ENCODE results near the gene ALDH7A1. TPM values are rescaled to one million over a fixed set of nuclear protein-coding genes. Genes with fewer than 3 reads are reported as not detected.

Gene ALDH7A1
- total RNA-seq, 1 donor from 2014 or later: 30.5 TPM

GRCh38 chr5:126579716-126580115 is 15.3 kb downstream of the ALDH7A1 start:
- no peak for TF ChIP-seq CTCF (IDR thresholded peaks at IDR 0.05; ENCODE audit: borderline replicate concordance)
- intact Hi-C loops (cut with micrococcal nuclease): no loop called here
- no peak overlapping the region for H3K27ac ChIP-seq (replicated peaks)

GRCh38 chr5:126577415-126577814 is 17.6 kb downstream of the ALDH7A1 start:
- no peak overlapping the region for H3K27ac ChIP-seq (replicated peaks)
- H3K4me1 ChIP-seq: no peaks in the 10 kb centered on the region
- peaks cover 88% of the 10 kb centered on the region for H3K36me3 ChIP-seq
- H3K27me3 ChIP-seq (ENCODE audit: low read depth): no peaks in the 10 kb centered on the region
- intact Hi-C loops (cut with micrococcal nuclease): no loop called here
- no peak for TF ChIP-seq CTCF (IDR thresholded peaks at IDR 0.05; ENCODE audit: borderline replicate concordance)
- DNase-seq: no peak
- no peak overlapping the region for H3K4me3 ChIP-seq
- H3K9me3 ChIP-seq (replicated peaks): no peaks in the 10 kb centered on the region

More at GRCh38 chr5:126579716-126580115, 15.3 kb downstream of the ALDH7A1 start:
- H3K27me3 ChIP-seq (ENCODE audit: low read depth): no peaks in the 10 kb centered on the region
- H3K36me3 ChIP-seq: peaks cover 93% of the 10 kb centered on the region
- no peak for DNase-seq
- H3K9me3 ChIP-seq (replicated peaks): no peaks in the 10 kb centered on the region
- H3K4me1 ChIP-seq: no peaks in the 10 kb centered on the region
- H3K4me3 ChIP-seq: no peak overlapping the region

GRCh38 chr5:126576974-126577373 is 18.0 kb downstream of the ALDH7A1 start:
- H3K4me1 ChIP-seq: no peaks in the 10 kb centered on the region
- DNase-seq: no peak
- intact Hi-C loops (cut with micrococcal nuclease): no loop called here
- H3K27me3 ChIP-seq (ENCODE audit: low read depth): no peaks in the 10 kb centered on the region
- H3K36me3 ChIP-seq: peaks cover 88% of the 10 kb centered on the region
- TF ChIP-seq CTCF (IDR thresholded peaks at IDR 0.05; ENCODE audit: borderline replicate concordance): no peak
- H3K4me3 ChIP-seq: no peak overlapping the region
- H3K9me3 ChIP-seq (replicated peaks): no peaks in the 10 kb centered on the region
- no peak overlapping the region for H3K27ac ChIP-seq (replicated peaks)

- no peaks in the 10 kb centered on the region for H3K27me3 ChIP-seq (ENCODE audit: low read depth)
- intact Hi-C loops (cut with micrococcal nuclease): no loop called here
- H3K9me3 ChIP-seq (replicated peaks): no peaks in the 10 kb centered on the region
- H3K27ac ChIP-seq (replicated peaks): no peak overlapping the region
- TF ChIP-seq CTCF (IDR thresholded peaks at IDR 0.05; ENCODE audit: borderline replicate concordance): no peak
- no peaks in the 10 kb centered on the region for H3K4me1 ChIP-seq
- H3K36me3 ChIP-seq: peaks cover 75% of the 10 kb centered on the region
- DNase-seq: no peak
- no peak overlapping the region for H3K4me3 ChIP-seq
Observed at GRCh38 chr5:126575644-126576043, 19.4 kb downstream of the ALDH7A1 start.

GRCh38 chr5:126568206-126568755 is 26.7 kb downstream of the ALDH7A1 start:
- DNase-seq: no peak
- Histone ChIP-seq H3K9me3 (replicated peaks) (no peaks in the 10 kb centered on the region), H3K27ac (replicated peaks) (no peak overlapping the region), H3K4me1 (no peaks in the 10 kb centered on the region), H3K4me3 (no peak overlapping the region), H3K27me3 (ENCODE audit: low read depth) (no peaks in the 10 kb centered on the region), H3K36me3 (peaks cover 70% of the 10 kb centered on the region)
- TF ChIP-seq CTCF (IDR thresholded peaks at IDR 0.05; ENCODE audit: borderline replicate concordance): no peak
- intact Hi-C loops (cut with micrococcal nuclease): no loop called here

All from left ventricle myocardium inferior (tissue), 1 donor.